ENCODE results near the gene TTC7B.

DNA sequence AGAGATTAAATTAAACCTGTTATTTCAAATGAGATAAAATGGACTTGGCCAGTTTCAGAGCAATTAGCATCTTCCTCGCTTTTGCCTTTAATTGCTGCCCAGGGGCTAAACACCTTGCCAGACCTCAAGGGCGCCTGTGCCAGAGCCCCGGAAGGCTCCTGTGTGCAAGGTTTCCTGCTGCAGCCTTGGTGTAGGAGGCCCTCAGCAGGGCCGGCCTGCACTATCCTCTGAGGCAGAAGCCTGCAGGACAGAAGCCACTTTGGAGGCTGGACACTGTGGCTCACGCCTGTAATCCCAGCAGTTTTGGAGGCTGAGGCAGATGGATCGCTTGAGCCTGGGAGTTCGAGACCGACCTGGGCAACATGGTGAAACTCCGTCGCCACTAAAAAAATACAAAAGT, 269.0 kb downstream of the TTC7B start:
- TF ChIP-seq CTCF (IDR thresholded peaks at IDR 0.05) (no peak), POLR2A (IDR thresholded peaks at IDR 0.05) (no peak)
